HCT116 (cell line): ENCODE measurements around the gene DCP2.

Experiments
- EZH2 ChIP-seq: fragments of 200-600 bp; sonication (generic); IDR thresholded peaks from 2 replicates; pipeline ENCODE4 v1.6.1; 2017; ENCODE audit warnings: antibody characterized with exemption, mixed run types
- EZH2phosphoT487 ChIP-seq: fragments of 200-600 bp; IDR thresholded peaks from 2 replicates; pipeline ENCODE4 v1.6.1; 2018; ENCODE audit warnings: antibody characterized with exemption, borderline replicate concordance
- JUND ChIP-seq: IDR thresholded peaks from 2 replicates; pipeline ENCODE4 v1.6.1; 2012
- YY1 ChIP-seq: IDR thresholded peaks from 2 replicates; pipeline ENCODE4 v1.6.1; 2011; ENCODE audit warnings: low read length, low read depth, moderate library complexity, mild to moderate bottlenecking; ENCODE audit not compliant: insufficient replicate concordance; ENCODE audit errors: extremely low read depth
- TF ChIP-seq, protein P1 (sequence below): IDR thresholded peaks from 2 replicates; pipeline ENCODE4 v1.6.1; 2012
- TF ChIP-seq, protein P2 (sequence below), 3 experiments: fragments of 200-600 bp in 1 of 3; sonication (generic) in 1 of 3; IDR thresholded peaks in 2 of 3; conservative IDR thresholded peaks in 1 of 3; 2 replicates each; pipeline ENCODE4 v1.5.1; 2012 to 2017; ENCODE audit warnings: low read depth in 2 of 3, low read length in 2 of 3, antibody characterized with exemption in 1 of 3, borderline replicate concordance in 1 of 3, control low read depth in 1 of 3, mild to moderate bottlenecking in 1 of 3, mixed read lengths in 1 of 3, mixed run types in 1 of 3, moderate library complexity in 1 of 3; ENCODE audit not compliant: insufficient read depth in 1 of 3
- TF ChIP-seq, protein P3 (sequence below): IDR thresholded peaks from 2 replicates; pipeline ENCODE4 v1.6.1; 2012; ENCODE audit warnings: low read depth

DNA sequence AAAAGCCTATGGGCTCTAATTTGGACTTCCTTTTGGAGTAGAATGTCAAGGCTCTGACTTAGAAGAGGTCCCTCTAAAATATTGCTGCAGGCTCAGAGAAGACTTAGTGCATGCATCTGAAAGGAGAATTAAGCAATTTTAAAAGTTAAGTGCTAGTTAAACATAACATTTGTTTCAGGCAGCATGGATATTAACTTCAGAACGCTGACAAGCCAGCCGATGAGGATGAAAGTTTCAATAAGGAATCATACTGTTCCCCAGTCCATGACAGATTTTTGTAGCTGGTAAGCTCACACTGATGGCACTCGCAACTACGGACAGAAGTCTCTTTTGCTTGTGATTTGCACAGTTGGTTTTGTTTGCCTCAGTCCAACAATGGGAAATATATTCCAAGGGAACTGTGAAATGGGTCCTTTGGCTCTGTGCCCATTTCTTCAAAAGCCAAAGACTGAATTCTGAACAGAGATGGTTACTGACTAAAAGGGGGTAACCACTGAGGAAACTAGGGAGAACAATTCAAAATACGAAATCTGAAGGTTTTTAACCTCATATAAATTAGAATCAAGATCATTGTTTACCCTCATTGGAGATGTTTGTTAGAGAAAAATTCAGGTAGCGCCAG is 47.6 kb downstream of the DCP2 start:
- TF ChIP-seq EZH2phosphoT487 (no peak), JUND (no peak), YY1 (no peak), EZH2 (no peak)
- TF ChIP-seq, protein P1, sequence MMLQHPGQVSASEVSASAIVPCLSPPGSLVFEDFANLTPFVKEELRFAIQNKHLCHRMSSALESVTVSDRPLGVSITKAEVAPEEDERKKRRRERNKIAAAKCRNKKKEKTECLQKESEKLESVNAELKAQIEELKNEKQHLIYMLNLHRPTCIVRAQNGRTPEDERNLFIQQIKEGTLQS = no peak
- TF ChIP-seq, protein P2, sequence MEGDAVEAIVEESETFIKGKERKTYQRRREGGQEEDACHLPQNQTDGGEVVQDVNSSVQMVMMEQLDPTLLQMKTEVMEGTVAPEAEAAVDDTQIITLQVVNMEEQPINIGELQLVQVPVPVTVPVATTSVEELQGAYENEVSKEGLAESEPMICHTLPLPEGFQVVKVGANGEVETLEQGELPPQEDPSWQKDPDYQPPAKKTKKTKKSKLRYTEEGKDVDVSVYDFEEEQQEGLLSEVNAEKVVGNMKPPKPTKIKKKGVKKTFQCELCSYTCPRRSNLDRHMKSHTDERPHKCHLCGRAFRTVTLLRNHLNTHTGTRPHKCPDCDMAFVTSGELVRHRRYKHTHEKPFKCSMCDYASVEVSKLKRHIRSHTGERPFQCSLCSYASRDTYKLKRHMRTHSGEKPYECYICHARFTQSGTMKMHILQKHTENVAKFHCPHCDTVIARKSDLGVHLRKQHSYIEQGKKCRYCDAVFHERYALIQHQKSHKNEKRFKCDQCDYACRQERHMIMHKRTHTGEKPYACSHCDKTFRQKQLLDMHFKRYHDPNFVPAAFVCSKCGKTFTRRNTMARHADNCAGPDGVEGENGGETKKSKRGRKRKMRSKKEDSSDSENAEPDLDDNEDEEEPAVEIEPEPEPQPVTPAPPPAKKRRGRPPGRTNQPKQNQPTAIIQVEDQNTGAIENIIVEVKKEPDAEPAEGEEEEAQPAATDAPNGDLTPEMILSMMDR (IDR thresholded peaks at IDR 0.05 in 2 of 3, conservative IDR thresholded peaks at IDR 0.05 in 1 of 3; ENCODE audit: borderline replicate concordance in 1 of 3, insufficient read depth in 1 of 3, low read depth in 2 of 3, low read length in 2 of 3) = no peak
- TF ChIP-seq, protein P3, sequence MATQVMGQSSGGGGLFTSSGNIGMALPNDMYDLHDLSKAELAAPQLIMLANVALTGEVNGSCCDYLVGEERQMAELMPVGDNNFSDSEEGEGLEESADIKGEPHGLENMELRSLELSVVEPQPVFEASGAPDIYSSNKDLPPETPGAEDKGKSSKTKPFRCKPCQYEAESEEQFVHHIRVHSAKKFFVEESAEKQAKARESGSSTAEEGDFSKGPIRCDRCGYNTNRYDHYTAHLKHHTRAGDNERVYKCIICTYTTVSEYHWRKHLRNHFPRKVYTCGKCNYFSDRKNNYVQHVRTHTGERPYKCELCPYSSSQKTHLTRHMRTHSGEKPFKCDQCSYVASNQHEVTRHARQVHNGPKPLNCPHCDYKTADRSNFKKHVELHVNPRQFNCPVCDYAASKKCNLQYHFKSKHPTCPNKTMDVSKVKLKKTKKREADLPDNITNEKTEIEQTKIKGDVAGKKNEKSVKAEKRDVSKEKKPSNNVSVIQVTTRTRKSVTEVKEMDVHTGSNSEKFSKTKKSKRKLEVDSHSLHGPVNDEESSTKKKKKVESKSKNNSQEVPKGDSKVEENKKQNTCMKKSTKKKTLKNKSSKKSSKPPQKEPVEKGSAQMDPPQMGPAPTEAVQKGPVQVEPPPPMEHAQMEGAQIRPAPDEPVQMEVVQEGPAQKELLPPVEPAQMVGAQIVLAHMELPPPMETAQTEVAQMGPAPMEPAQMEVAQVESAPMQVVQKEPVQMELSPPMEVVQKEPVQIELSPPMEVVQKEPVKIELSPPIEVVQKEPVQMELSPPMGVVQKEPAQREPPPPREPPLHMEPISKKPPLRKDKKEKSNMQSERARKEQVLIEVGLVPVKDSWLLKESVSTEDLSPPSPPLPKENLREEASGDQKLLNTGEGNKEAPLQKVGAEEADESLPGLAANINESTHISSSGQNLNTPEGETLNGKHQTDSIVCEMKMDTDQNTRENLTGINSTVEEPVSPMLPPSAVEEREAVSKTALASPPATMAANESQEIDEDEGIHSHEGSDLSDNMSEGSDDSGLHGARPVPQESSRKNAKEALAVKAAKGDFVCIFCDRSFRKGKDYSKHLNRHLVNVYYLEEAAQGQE = no peak
